K562 (cell line): Measurements from ENCODE around the gene ASB7. TPM values are rescaled to one million over a fixed set of nuclear protein-coding genes. Genes with fewer than 3 reads are reported as not detected.

Experiments used
- ATAC-seq: fragments of 200-7000 bp; cut with Tn5 transposase; 3 replicates; pipeline ENCODE4 v1.9.1; 2020; ENCODE audit warnings: moderate library complexity
- BruUV-seq: library from RNA; stranded (reverse); fragments of 400-500 nt; replicated peaks from 2 replicates; lab custom pipeline; 2021; lab: Mats Ljungman, UMichigan
- CTCF ChIA-PET: fragments of 300-600 bp; formaldehyde crosslinking; extraction: SDS; loops from one replicate; lab custom pipeline; 2021; ENCODE audit warnings: low intra/inter-chr PET ratio; lab: Yijun Ruan, JAX
- POLR2A ChIA-PET: fragments of 300-600, 350-650 bp; sonication (Branson Sonifier 250); formaldehyde crosslinking; extraction: SDS; loops from one replicate; lab custom pipeline; 2021; ENCODE audit warnings: antibody characterized with exemption, inconsistent platforms; lab: Yijun Ruan, JAX
- DNase-seq, 4 experiments: peaks; one replicate each; pipeline versions ENCODE4 v3.0.0 to v3.0.0-alpha.2; 2011 to 2018; ENCODE audit warnings: low spot score in 3 of 4, mixed read lengths in 3 of 4; ENCODE audit errors: extremely low read depth in 1 of 4
- FAIRE-seq: peaks from 2 replicates; lab custom pipeline; 2011; peaks lifted over from hg19 to GRCh38; lab: Jason Lieb, UNC
- H2AFZ ChIP-seq: 2 replicates; pipeline ENCODE4 v1.6.0; 2011; ENCODE audit warnings: low read depth, low read length, control low read depth, inconsistent platforms
- H3K27ac ChIP-seq: fragments of 200-600 bp; 3 replicates; pipeline ENCODE4 v1.8.0; 2011; ENCODE audit warnings: low read depth, mild to moderate bottlenecking, control low read depth, inconsistent platforms, low read length, moderate library complexity, mixed read lengths; ENCODE audit errors: extremely low read depth
- H3K27me3 ChIP-seq, 2 experiments: fragments of 300-600 bp in 1 of 2; 2 replicates in 1 of 2; 3 replicates in 1 of 2; pipeline versions ENCODE4 v1.6.0 to v1.8.0; 2011; ENCODE audit warnings: inconsistent platforms in 2 of 2, low read length in 2 of 2, mild to moderate bottlenecking in 1 of 2, mixed read lengths in 1 of 2, moderate library complexity in 1 of 2; ENCODE audit not compliant: control insufficient read depth in 2 of 2, insufficient read depth in 2 of 2
- H3K36me3 ChIP-seq: fragments of 300-600 bp; 3 replicates; pipeline ENCODE4 v1.8.0; 2011; ENCODE audit warnings: mild to moderate bottlenecking, low read length, inconsistent platforms; ENCODE audit not compliant: control insufficient read depth, insufficient read depth
- H3K4me1 ChIP-seq, 2 experiments: fragments of 200-600 bp in 1 of 2; replicated peaks in 1 of 2; 2 replicates in 1 of 2; 3 replicates in 1 of 2; pipeline versions ENCODE4 v1.5.1 to v1.8.0; 2011; ENCODE audit warnings: inconsistent platforms in 2 of 2, low read length in 2 of 2, mild to moderate bottlenecking in 1 of 2, mixed read lengths in 1 of 2, moderate library complexity in 1 of 2; ENCODE audit not compliant: control insufficient read depth in 2 of 2, insufficient read depth in 2 of 2
- H3K4me2 ChIP-seq: 2 replicates; pipeline ENCODE4 v1.6.1; 2011; ENCODE audit warnings: low read length, control low read depth, inconsistent platforms, mixed read lengths; ENCODE audit not compliant: insufficient read depth
- H3K4me3 ChIP-seq: fragments of 200-600 bp; sonication (generic), shearing (Covaris generic); 2 replicates; pipeline ENCODE4 v1.5.1; 2016; ENCODE audit warnings: control low read depth, inconsistent platforms
- H3K79me2 ChIP-seq: fragments of 200-600 bp; 3 replicates; pipeline ENCODE4 v1.8.0; 2011; ENCODE audit warnings: low read length, inconsistent platforms; ENCODE audit not compliant: control insufficient read depth, insufficient read depth
- H3K9ac ChIP-seq, 2 experiments: 2 replicates each; pipeline versions ENCODE4 v1.6.0 to v1.6.1; 2011; ENCODE audit warnings: low read depth in 2 of 2, low read length in 2 of 2, control low read depth in 1 of 2, inconsistent platforms in 1 of 2, mild to moderate bottlenecking in 1 of 2, mixed read lengths in 1 of 2; ENCODE audit not compliant: insufficient read depth in 1 of 2
- H3K9me1 ChIP-seq: one replicate; pipeline ENCODE4 v1.6.0; 2011; ENCODE audit warnings: inconsistent platforms, mild to moderate bottlenecking, low read length, moderate library complexity; ENCODE audit not compliant: control insufficient read depth, insufficient read depth
- H3K9me3 ChIP-seq: replicated peaks from 2 replicates; pipeline ENCODE4 v1.5.1; 2011; ENCODE audit warnings: low read depth, low read length, inconsistent platforms; ENCODE audit not compliant: control insufficient read depth, insufficient read depth
- H4K20me1 ChIP-seq: replicated peaks from 2 replicates; pipeline ENCODE4 v1.6.1; 2011; ENCODE audit warnings: low read length, inconsistent platforms, mixed read lengths; ENCODE audit not compliant: control insufficient read depth, insufficient read depth
- NCOA1 ChIP-seq: fragments of 450-650 bp; IDR thresholded peaks from 2 replicates; pipeline ENCODE4 v1.6.1; 2016; ENCODE audit warnings: low read depth
- WGBS: fragments of 100-300 bp; shearing (Covaris generic); methylation state at CpG from one replicate; pipeline ENCODE4 v1.1.6; 2016; ENCODE audit warnings: low coverage, mixed read lengths; ENCODE audit not compliant: insufficient coverage; ENCODE audit errors: missing lambda C conversion rate; 5-methylcytosine and 5-hydroxymethylcytosine counted together
- in situ Hi-C: fragments of 300-500 bp; cut with MboI; formaldehyde crosslinking; loops from 4 replicates; pipeline ENCODE4 v1.15.0; 2018; ENCODE audit warnings: inconsistent platforms, mixed read lengths
- intact Hi-C: fragments of 100-400 bp; cut with micrococcal nuclease; formaldehyde crosslinking; loops from 2 replicates; pipeline ENCODE4 v1.14.2; 2022
- polyA plus RNA-seq, 8 experiments: library from polyadenylated mRNA; depleted of rRNA in 4 of 8; stranded (reverse) in 5 of 8; unstranded in 3 of 8; fragments of >200 nt; fragmentation: Nextera tagmentation in 2 of 8; fragmentation: Illumina TruSeq in 1 of 8; extraction: Ambion mirVana in 2 of 8; extraction: Trizol in 1 of 8; gene quantifications; 2 replicates each; pipeline versions ENCODE4 v1.2.1 to v1.2.3, GENCODE V29; 2011 to 2014; ENCODE audit warnings: inconsistent platforms in 1 of 8, missing spikeins in 1 of 8
- total RNA-seq, 7 experiments: library from RNA; depleted of rRNA in 6 of 7; stranded (reverse); fragments of >200 nt in 6 of 7; fragmentation: Illumina TruSeq in 2 of 7; extraction: Trizol in 2 of 7; gene quantifications; 2 replicates each; pipeline versions ENCODE4 v1.2.1 to v1.2.3, GENCODE V29; 2011 to 2021; ENCODE audit warnings: low replicate concordance in 1 of 7
- TF ChIP-seq, protein P1 (sequence below): fragments of 450-650 bp; formaldehyde crosslinking; IDR thresholded peaks from 2 replicates; pipeline ENCODE4 v1.4.0; 2020; ENCODE audit warnings: mild to moderate bottlenecking
- TF ChIP-seq, protein P2 (sequence below): fragments of 150-350 bp; IDR thresholded peaks from 2 replicates; pipeline ENCODE4 v1.6.1; 2014; ENCODE audit warnings: low read depth, mild to moderate bottlenecking, low read length, borderline replicate concordance

The ASB7 gene
- total and polyA plus RNA-seq, 9 of the 15 experiments (the other 6 are each of a cell fraction or from before 2014, with no cell fraction given), result 1.8 to 10.1 (median 6.8) TPM

DNA sequence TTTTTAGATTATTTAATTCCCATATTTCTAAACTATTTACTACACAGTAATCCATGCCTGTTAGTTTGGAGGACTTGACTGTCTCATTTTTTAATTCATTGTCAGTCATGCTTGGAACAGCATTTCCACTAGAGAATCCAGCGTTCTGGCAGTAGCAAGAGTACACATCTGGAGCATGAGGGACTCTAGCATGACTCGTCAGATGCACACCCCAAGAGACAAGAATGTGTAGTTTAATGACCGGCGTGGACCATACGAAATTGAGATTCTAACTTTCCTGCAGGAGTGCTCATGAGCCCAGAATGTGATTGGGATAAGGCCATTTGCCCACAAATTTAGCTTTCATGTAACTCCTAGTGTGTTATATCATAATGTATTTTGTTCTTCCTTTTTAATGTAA lies 48.9 kb downstream of the ASB7 start:
- Histone ChIP-seq H3K4me3 (no peak overlapping the region), H3K9me3 (no peaks in the 10 kb centered on the region), H3K79me2 (no peaks in the 10 kb centered on the region), H3K4me1 (no peaks in the 10 kb centered on the region), H3K27ac (no peak overlapping the region), H4K20me1 (no peaks in the 10 kb centered on the region; the same call in 1 of the 2 replicates), H3K36me3 (no peaks in the 10 kb centered on the region), H3K27me3 (peaks cover 0 to 12% of the 10 kb centered on the region in 2 experiments; a peak in 2 of 5 replicates), H3K4me2 (no peak overlapping the region), H3K9ac (no peak overlapping the region), H2AFZ (no peak overlapping the region), H3K9me1 (no peaks in the 10 kb centered on the region)
- intact Hi-C loops, result no loop called here
- ATAC-seq, result no peak
- in situ Hi-C loops, result no loop called here
- peak in 2 of 4 experiments; percentile 23 to 24 for DNase-seq
- POLR2A ChIA-PET, result no interaction called here
- peak; percentile 48 for FAIRE-seq
- BruUV-seq, result no TSS peak
- CTCF ChIA-PET, result no interaction called here
- TF ChIP-seq, protein P1, sequence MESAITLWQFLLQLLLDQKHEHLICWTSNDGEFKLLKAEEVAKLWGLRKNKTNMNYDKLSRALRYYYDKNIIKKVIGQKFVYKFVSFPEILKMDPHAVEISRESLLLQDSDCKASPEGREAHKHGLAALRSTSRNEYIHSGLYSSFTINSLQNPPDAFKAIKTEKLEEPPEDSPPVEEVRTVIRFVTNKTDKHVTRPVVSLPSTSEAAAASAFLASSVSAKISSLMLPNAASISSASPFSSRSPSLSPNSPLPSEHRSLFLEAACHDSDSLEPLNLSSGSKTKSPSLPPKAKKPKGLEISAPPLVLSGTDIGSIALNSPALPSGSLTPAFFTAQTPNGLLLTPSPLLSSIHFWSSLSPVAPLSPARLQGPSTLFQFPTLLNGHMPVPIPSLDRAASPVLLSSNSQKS (CRISPR knock-in tag), result no peak
- TF ChIP-seq, protein P2, sequence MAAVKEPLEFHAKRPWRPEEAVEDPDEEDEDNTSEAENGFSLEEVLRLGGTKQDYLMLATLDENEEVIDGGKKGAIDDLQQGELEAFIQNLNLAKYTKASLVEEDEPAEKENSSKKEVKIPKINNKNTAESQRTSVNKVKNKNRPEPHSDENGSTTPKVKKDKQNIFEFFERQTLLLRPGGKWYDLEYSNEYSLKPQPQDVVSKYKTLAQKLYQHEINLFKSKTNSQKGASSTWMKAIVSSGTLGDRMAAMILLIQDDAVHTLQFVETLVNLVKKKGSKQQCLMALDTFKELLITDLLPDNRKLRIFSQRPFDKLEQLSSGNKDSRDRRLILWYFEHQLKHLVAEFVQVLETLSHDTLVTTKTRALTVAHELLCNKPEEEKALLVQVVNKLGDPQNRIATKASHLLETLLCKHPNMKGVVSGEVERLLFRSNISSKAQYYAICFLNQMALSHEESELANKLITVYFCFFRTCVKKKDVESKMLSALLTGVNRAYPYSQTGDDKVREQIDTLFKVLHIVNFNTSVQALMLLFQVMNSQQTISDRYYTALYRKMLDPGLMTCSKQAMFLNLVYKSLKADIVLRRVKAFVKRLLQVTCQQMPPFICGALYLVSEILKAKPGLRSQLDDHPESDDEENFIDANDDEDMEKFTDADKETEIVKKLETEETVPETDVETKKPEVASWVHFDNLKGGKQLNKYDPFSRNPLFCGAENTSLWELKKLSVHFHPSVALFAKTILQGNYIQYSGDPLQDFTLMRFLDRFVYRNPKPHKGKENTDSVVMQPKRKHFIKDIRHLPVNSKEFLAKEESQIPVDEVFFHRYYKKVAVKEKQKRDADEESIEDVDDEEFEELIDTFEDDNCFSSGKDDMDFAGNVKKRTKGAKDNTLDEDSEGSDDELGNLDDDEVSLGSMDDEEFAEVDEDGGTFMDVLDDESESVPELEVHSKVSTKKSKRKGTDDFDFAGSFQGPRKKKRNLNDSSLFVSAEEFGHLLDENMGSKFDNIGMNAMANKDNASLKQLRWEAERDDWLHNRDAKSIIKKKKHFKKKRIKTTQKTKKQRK, result no peak
- TF ChIP-seq NCOA1, result no peak
- WGBS, result 62% methylated on average over 5 of the region's 5 CpGs
